ENCODE results near the gene IFITM1. TPM values are rescaled to one million over a fixed set of nuclear protein-coding genes. Genes with fewer than 3 reads are reported as not detected.
A peak's percentile ranks its signal among the peaks of the same experiment; 100 is the strongest.

Gene IFITM1
- total RNA-seq, 2 donors from 2014 or later = 182 to 220 TPM

GRCh38 chr11:355581-356458, 42.0 kb downstream of the IFITM1 start:
- Histone ChIP-seq H3K27me3 (replicated peaks; ENCODE audit: insufficient read depth) (no peaks in the 10 kb centered on the region), H3K27ac (peak overlapping the region; percentile 99), H3K4me3 (peak overlapping the region; percentile 69), H3K36me3 (no peaks in the 10 kb centered on the region), H3K4me1 (ENCODE audit: control insufficient read depth in 1 of 2, low read depth in 2 of 2) (peaks cover 18 to 36% of the 10 kb centered on the region in 2 donors), H3K9me3 (no peaks in the 10 kb centered on the region)
- TF ChIP-seq, protein P1, sequence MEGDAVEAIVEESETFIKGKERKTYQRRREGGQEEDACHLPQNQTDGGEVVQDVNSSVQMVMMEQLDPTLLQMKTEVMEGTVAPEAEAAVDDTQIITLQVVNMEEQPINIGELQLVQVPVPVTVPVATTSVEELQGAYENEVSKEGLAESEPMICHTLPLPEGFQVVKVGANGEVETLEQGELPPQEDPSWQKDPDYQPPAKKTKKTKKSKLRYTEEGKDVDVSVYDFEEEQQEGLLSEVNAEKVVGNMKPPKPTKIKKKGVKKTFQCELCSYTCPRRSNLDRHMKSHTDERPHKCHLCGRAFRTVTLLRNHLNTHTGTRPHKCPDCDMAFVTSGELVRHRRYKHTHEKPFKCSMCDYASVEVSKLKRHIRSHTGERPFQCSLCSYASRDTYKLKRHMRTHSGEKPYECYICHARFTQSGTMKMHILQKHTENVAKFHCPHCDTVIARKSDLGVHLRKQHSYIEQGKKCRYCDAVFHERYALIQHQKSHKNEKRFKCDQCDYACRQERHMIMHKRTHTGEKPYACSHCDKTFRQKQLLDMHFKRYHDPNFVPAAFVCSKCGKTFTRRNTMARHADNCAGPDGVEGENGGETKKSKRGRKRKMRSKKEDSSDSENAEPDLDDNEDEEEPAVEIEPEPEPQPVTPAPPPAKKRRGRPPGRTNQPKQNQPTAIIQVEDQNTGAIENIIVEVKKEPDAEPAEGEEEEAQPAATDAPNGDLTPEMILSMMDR (IDR thresholded peaks at IDR 0.05) = no peak
- ATAC-seq (ENCODE audit: insufficient number of reproducible peaks, low FRiP score, low read depth) (peak; percentile 88), DNase-seq (ENCODE audit: low spot score) (peak; percentile 76)

DNA sequence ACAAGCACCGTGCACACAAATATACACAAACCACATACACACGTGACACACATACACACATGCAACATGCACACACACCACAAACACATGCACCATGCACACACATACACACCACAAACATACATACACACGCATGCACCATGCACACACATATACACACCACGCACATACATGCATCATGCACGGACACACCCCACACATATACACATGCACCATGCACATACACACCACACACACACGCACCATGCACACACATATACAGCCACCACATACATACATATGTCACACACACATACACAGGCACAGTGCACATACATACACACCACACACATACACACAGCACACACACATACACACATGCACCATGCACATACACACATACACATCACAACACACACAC, 42.8 kb downstream of the IFITM1 start:
- Histone ChIP-seq H3K36me3 (no peaks in the 10 kb centered on the region), H3K9me3 (no peaks in the 10 kb centered on the region), H3K27ac (no peak overlapping the region), H3K4me1 (ENCODE audit: control insufficient read depth in 1 of 2, low read depth in 2 of 2) (peaks cover 18 to 36% of the 10 kb centered on the region in 2 donors), H3K27me3 (replicated peaks; ENCODE audit: insufficient read depth) (no peaks in the 10 kb centered on the region), H3K4me3 (no peak overlapping the region)
- no peak for ATAC-seq (ENCODE audit: insufficient number of reproducible peaks, low FRiP score, low read depth)
- TF ChIP-seq, protein P1 (IDR thresholded peaks at IDR 0.05) = no peak
- DNase-seq (ENCODE audit: low spot score) = no peak

GRCh38 chr11:357582-357981, 43.7 kb downstream of the IFITM1 start:
- no peak overlapping the region for H3K27ac ChIP-seq
- H3K4me3 ChIP-seq = no peak overlapping the region
- TF ChIP-seq, protein P1 (IDR thresholded peaks at IDR 0.05) = no peak
- H3K9me3 ChIP-seq = no peaks in the 10 kb centered on the region
- no peaks in the 10 kb centered on the region for H3K27me3 ChIP-seq (replicated peaks; ENCODE audit: insufficient read depth)
- DNase-seq (ENCODE audit: low spot score) (no peak), ATAC-seq (ENCODE audit: insufficient number of reproducible peaks, low FRiP score, low read depth) (no peak)
- peaks cover 18 to 32% of the 10 kb centered on the region in 2 donors for H3K4me1 ChIP-seq (ENCODE audit: control insufficient read depth in 1 of 2, low read depth in 2 of 2)
- no peaks in the 10 kb centered on the region for H3K36me3 ChIP-seq

DNA sequence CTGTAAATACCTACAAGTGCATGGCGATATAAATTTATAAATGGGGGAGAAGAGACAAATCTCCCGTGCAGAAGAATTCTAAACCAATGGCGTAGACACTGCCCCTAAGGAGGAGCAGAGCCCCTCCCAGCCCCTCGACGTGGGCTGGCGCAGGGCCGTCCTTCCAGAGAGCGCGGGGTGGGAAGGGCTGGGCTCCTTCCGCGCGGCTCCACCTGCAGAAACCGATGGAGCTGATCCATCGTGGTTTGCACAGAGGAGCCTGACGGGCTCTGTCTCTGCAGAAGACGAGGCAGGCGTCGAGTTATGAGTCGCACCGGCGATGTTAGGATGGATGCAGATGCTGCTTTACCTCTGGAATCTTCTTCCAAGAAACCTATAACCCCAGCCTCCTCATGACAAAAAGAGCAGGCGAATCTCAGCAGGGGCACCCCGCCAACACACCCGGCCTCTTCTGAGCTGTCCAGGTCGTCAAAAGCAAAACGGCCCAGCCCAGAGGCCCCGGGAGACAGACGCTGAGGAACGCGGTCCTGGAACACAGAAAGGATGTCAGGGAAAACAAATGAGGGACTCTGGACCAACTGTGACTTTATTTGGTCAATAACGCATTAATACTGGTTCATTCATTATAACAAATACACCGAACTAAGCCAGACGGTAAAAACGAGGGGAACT, 44.4 kb downstream of the IFITM1 start:
- no peaks in the 10 kb centered on the region for H3K9me3 ChIP-seq
- H3K27me3 ChIP-seq (replicated peaks; ENCODE audit: insufficient read depth) = no peaks in the 10 kb centered on the region
- H3K4me3 ChIP-seq = no peak overlapping the region
- no peaks in the 10 kb centered on the region for H3K36me3 ChIP-seq
- TF ChIP-seq, protein P1 (IDR thresholded peaks at IDR 0.05) = no peak
- ATAC-seq (ENCODE audit: insufficient number of reproducible peaks, low FRiP score, low read depth) = no peak
- H3K27ac ChIP-seq = no peak overlapping the region
- H3K4me1 ChIP-seq (ENCODE audit: control insufficient read depth in 1 of 2, low read depth in 2 of 2) = peaks cover 15 to 25% of the 10 kb centered on the region in 2 donors
- no peak for DNase-seq (ENCODE audit: low spot score)

DNA sequence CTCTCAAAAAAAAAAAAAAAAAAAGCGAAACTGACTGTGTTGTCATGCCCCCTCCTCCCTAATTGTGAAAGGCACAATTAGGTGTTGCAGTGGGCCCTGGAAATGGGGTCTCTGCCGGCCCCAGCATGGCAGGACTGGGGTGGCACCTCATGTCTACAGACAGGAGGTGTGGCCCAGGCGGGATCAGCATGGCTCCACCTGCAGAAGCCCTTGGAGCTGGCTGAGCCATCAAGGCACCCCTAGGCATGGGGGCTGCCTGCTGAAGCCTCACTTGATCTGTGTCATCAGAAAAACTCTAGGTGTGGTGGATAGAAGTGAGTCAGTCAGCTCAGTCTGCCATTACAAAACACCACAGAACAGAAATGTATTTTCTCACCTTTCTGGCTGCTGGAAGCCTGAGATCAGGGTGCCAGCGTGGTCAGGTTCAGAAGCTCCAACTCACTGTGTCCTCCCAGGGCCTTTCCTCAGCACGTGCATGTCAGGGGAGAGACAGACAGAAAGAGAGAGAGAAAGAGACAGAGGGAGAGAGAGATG, 45.4 kb downstream of the IFITM1 start:
- Histone ChIP-seq H3K4me1 (ENCODE audit: control insufficient read depth in 1 of 2, low read depth in 2 of 2) (peaks cover 7 to 16% of the 10 kb centered on the region in 2 donors), H3K36me3 (no peaks in the 10 kb centered on the region), H3K27ac (no peak overlapping the region), H3K4me3 (no peak overlapping the region), H3K27me3 (replicated peaks; ENCODE audit: insufficient read depth) (no peaks in the 10 kb centered on the region), H3K9me3 (no peaks in the 10 kb centered on the region)
- no peak for ATAC-seq (ENCODE audit: insufficient number of reproducible peaks, low FRiP score, low read depth)
- no peak for DNase-seq (ENCODE audit: low spot score)
- TF ChIP-seq, protein P1 (IDR thresholded peaks at IDR 0.05) = no peak
